Fibroblast of lung (primary cell): ENCODE results near the gene ANKFY1. TPM values are rescaled to one million over a fixed set of nuclear protein-coding genes. Genes with fewer than 3 reads are reported as not detected.

Experiments used
- DNase-seq, 2 donors: peaks; one replicate each; pipeline versions ENCODE4 v3.0.0 to v3.0.0-alpha.2; 2010; ENCODE audit warnings: low read depth in 2 of 2
- H2AFZ ChIP-seq: 2 replicates; pipeline ENCODE4 v1.5.1; 2012; ENCODE audit warnings: low read length, control low read depth, inconsistent platforms
- H3K27ac ChIP-seq: 2 replicates; pipeline ENCODE4 v1.5.1; 2011; ENCODE audit warnings: low read length, control low read depth; ENCODE audit not compliant: insufficient read depth
- H3K27me3 ChIP-seq: 2 replicates; pipeline ENCODE4 v1.5.1; 2011; ENCODE audit warnings: mild to moderate bottlenecking, low read length; ENCODE audit not compliant: control insufficient read depth, insufficient read depth
- H3K36me3 ChIP-seq: 2 replicates; pipeline ENCODE4 v1.5.1; 2011; ENCODE audit warnings: low read length; ENCODE audit not compliant: control insufficient read depth, insufficient read depth
- H3K4me1 ChIP-seq: 2 replicates; pipeline ENCODE4 v1.5.1; 2011; ENCODE audit warnings: low read length; ENCODE audit not compliant: control insufficient read depth, insufficient read depth; ENCODE audit errors: extremely low read depth
- H3K4me2 ChIP-seq: 2 replicates; pipeline ENCODE4 v1.5.1; 2011; ENCODE audit warnings: low read length, control low read depth; ENCODE audit not compliant: insufficient read depth; ENCODE audit errors: extremely low read depth
- H3K4me3 ChIP-seq, 4 experiments: fragments of 200-600 bp in 1 of 4; sonication (generic) in 1 of 4; replicated peaks in 1 of 4; 2 replicates each; pipeline ENCODE4 v1.5.1; 2011 to 2016; ENCODE audit warnings: low read length in 4 of 4, low read depth in 3 of 4, mild to moderate bottlenecking in 3 of 4, control low read depth in 2 of 4, inconsistent platforms in 1 of 4, mixed read lengths in 1 of 4; ENCODE audit not compliant: insufficient read depth in 1 of 4; ENCODE audit errors: control extremely low read depth in 1 of 4
- H3K79me2 ChIP-seq: 2 replicates; pipeline ENCODE4 v1.5.1; 2012; ENCODE audit warnings: mild to moderate bottlenecking, low read length, inconsistent platforms; ENCODE audit not compliant: control insufficient read depth, insufficient read depth
- H3K9ac ChIP-seq: 2 replicates; pipeline ENCODE4 v1.5.1; 2011; ENCODE audit warnings: mild to moderate bottlenecking, low read length, control low read depth; ENCODE audit not compliant: insufficient read depth
- H3K9me3 ChIP-seq: 2 replicates; pipeline ENCODE4 v1.5.1; 2012; ENCODE audit warnings: low read depth, low read length; ENCODE audit not compliant: control insufficient read depth, insufficient read depth
- H4K20me1 ChIP-seq: 2 replicates; pipeline ENCODE4 v1.5.1; 2011; ENCODE audit warnings: low read length; ENCODE audit not compliant: control insufficient read depth, insufficient read depth; ENCODE audit errors: extremely low read depth
- EZH2 ChIP-seq: IDR thresholded peaks from 2 replicates; pipeline ENCODE4 v1.5.1; 2012; ENCODE audit warnings: low read length, control low read depth, mild to moderate bottlenecking; ENCODE audit errors: missing control alignments
- polyA plus RNA-seq, 2 donors: library from polyadenylated mRNA; depleted of rRNA in 1 of 2; stranded (reverse) in 1 of 2; unstranded in 1 of 2; fragments of >200 nt; gene quantifications; 2 replicates each; pipeline ENCODE4 v1.2.1, GENCODE V29; 2011 to 2012; ENCODE audit warnings: missing spikeins in 1 of 2
- total RNA-seq: library from RNA; depleted of rRNA; stranded (reverse); fragments of >200 nt; gene quantifications from 2 replicates; pipeline ENCODE4 v1.2.1, GENCODE V29; 2014
- TF ChIP-seq, protein P1 (sequence below), 2 donors: IDR thresholded peaks in 1 of 2; conservative IDR thresholded peaks in 1 of 2; 1 replicate in 1 of 2; 2 replicates in 1 of 2; pipeline ENCODE4 v1.5.1; 2011 to 2012; ENCODE audit warnings: low read length in 2 of 2, control low read depth in 1 of 2, inconsistent platforms in 1 of 2, low read depth in 1 of 2, mild to moderate bottlenecking in 1 of 2

The ANKFY1 gene
- total and polyA plus RNA-seq, 2 donors (not counting 1 experiment from before 2014, with no cell fraction given) = 26.1 to 34.0 TPM

DNA sequence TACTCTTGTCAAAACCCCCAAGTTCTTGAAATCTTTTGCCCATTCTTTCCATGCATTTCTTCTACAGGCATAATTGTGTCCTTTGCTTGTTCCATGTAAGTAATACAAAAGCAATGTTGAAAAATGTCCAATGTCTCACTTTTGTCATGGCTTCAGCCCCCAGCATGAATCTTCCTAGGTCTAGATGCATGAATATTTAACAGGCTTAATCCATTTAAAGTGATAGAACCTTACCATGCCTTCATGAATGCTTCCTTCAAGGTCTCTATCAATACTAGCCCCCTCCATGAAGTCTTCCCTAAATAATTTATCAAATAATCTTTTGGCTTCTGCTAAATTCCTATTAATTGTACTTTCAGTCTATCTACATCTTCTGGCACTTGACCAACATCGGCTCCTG, 46.1 kb upstream of the ANKFY1 start:
- Histone ChIP-seq H4K20me1 (no peaks in the 10 kb centered on the region), H3K4me3 (no peak overlapping the region), H3K36me3 (no peaks in the 10 kb centered on the region), H3K4me1 (peaks cover 3% of the 10 kb centered on the region), H2AFZ (no peak overlapping the region), H3K27me3 (no peaks in the 10 kb centered on the region), H3K79me2 (peaks cover 63% of the 10 kb centered on the region), H3K9ac (no peak overlapping the region), H3K9me3 (no peaks in the 10 kb centered on the region), H3K27ac (no peak overlapping the region), H3K4me2 (no peak overlapping the region)
- TF ChIP-seq, protein P1, sequence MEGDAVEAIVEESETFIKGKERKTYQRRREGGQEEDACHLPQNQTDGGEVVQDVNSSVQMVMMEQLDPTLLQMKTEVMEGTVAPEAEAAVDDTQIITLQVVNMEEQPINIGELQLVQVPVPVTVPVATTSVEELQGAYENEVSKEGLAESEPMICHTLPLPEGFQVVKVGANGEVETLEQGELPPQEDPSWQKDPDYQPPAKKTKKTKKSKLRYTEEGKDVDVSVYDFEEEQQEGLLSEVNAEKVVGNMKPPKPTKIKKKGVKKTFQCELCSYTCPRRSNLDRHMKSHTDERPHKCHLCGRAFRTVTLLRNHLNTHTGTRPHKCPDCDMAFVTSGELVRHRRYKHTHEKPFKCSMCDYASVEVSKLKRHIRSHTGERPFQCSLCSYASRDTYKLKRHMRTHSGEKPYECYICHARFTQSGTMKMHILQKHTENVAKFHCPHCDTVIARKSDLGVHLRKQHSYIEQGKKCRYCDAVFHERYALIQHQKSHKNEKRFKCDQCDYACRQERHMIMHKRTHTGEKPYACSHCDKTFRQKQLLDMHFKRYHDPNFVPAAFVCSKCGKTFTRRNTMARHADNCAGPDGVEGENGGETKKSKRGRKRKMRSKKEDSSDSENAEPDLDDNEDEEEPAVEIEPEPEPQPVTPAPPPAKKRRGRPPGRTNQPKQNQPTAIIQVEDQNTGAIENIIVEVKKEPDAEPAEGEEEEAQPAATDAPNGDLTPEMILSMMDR (conservative IDR thresholded peaks at IDR 0.05 in 1 of 2, IDR thresholded peaks at IDR 0.05 in 1 of 2; ENCODE audit: low read depth in 1 of 2, low read length in 2 of 2) = no peak
- TF ChIP-seq EZH2 = no peak
- DNase-seq = no peak

DNA sequence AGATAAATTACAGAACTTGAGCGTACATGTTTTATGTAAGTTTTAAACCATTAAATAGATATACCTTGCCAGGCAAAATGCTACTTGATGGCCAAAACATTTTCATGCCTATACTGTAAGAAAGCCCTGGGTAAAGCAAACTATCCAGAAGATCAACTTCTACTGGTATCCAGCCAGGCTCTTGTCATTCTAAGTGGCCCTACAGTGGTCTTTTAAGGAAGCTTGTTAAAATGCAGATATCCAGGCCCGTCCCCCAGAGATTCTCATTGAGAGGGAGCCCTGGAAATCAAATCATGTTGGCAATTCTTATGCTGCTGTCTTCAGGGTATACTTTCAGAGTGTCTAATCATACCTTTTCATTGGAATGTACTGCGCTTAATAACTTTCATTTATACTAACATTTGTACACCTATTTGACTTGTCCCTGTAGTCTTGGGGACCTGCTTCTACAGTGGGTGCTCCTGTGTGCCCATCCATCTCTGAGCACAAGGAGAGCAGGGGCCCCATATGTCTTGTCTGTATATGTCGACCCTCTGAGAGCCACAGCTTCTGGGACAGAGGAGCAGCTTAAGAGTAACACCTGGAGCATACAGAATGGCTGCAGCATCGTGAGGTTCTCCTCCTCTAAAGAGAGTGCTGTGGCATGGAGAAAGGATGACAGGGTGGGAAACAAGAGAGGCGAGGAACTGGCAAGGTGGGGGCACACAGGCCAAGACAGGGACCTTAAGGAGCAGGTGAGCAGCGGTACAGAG, 43.6 kb upstream of the ANKFY1 start:
- no peak overlapping the region for H3K9ac ChIP-seq
- H3K36me3 ChIP-seq = no peaks in the 10 kb centered on the region
- H3K79me2 ChIP-seq = peaks cover 45% of the 10 kb centered on the region
- H3K4me2 ChIP-seq = no peak overlapping the region
- no peaks in the 10 kb centered on the region for H3K9me3 ChIP-seq
- H2AFZ ChIP-seq = no peak overlapping the region
- TF ChIP-seq, protein P1 (conservative IDR thresholded peaks at IDR 0.05 in 1 of 2, IDR thresholded peaks at IDR 0.05 in 1 of 2; ENCODE audit: low read depth in 1 of 2, low read length in 2 of 2) = no peak
- no peak for TF ChIP-seq EZH2
- H3K27me3 ChIP-seq = no peaks in the 10 kb centered on the region
- H3K4me3 ChIP-seq = no peak overlapping the region
- no peaks in the 10 kb centered on the region for H4K20me1 ChIP-seq
- no peak for DNase-seq
- peaks cover 3% of the 10 kb centered on the region for H3K4me1 ChIP-seq
- no peak overlapping the region for H3K27ac ChIP-seq

DNA sequence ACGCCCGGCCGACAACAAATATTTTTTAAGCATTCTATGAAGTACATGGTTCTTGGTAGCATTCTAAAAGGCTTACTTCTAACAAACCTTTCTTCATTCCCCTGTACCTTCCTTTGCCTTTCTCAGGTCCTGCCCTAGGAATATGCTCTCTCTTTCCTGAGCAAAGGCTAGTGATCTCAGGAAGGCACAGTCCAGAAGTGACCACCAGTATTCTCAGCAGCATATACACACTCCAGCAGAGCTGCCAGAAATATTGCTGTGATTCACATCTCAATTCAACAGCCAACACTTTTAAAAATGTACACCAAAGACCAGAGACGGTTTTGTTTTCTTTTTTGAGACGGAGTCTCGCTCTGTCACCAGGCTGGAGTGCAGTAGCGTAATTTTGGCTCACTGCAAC, 41.4 kb upstream of the ANKFY1 start:
- H3K9ac ChIP-seq = no peak overlapping the region
- no peak overlapping the region for H2AFZ ChIP-seq
- H3K27me3 ChIP-seq = no peaks in the 10 kb centered on the region
- DNase-seq = no peak
- no peaks in the 10 kb centered on the region for H4K20me1 ChIP-seq
- no peaks in the 10 kb centered on the region for H3K4me1 ChIP-seq
- H3K4me3 ChIP-seq = no peak overlapping the region
- no peak overlapping the region for H3K4me2 ChIP-seq
- no peak for TF ChIP-seq EZH2
- TF ChIP-seq, protein P1 (conservative IDR thresholded peaks at IDR 0.05 in 1 of 2, IDR thresholded peaks at IDR 0.05 in 1 of 2; ENCODE audit: low read depth in 1 of 2, low read length in 2 of 2) = no peak
- no peaks in the 10 kb centered on the region for H3K9me3 ChIP-seq
- peaks cover 3% of the 10 kb centered on the region for H3K36me3 ChIP-seq
- no peak overlapping the region for H3K27ac ChIP-seq
- peaks cover 32% of the 10 kb centered on the region for H3K79me2 ChIP-seq
